ENCODE data around the gene TTBK1.

The TTBK1 gene

GRCh38 chr6:43254138-43254817 lies 11.0 kb downstream of the TTBK1 start:
- no peak overlapping the region for H3K4me3 ChIP-seq (ENCODE audit: low read length)
- no peak for TF ChIP-seq CTCF (conservative IDR thresholded peaks at IDR 0.05; ENCODE audit: low read depth, low read length)
- no peak for DNase-seq (ENCODE audit: low read depth)

DNA sequence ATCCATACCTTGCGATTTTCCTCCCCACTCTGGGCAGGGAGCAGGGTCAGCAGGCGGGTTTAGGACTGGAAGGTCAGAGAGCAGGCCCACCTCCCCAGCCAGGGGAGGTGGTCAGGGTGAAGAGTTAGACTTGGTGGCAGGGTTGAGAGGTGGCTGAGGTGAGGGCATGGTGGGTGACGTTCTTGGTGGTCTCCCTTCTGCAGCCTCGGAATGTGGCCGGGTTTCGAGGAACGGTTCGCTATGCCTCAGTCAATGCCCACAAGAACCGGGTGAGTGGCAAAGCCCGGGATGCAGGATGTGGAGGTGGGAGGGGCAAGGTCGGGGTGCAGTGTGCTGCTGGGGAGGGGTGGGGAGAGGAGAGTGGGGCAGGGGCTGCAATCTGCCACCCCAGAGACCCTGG lies 11.6 kb downstream of the TTBK1 start:
- no peak for DNase-seq (ENCODE audit: low read depth)
- no peak overlapping the region for H3K4me3 ChIP-seq (ENCODE audit: low read length)
- TF ChIP-seq CTCF (conservative IDR thresholded peaks at IDR 0.05; ENCODE audit: low read depth, low read length), result no peak

GRCh38 chr6:43255408-43256054 lies 12.2 kb downstream of the TTBK1 start:
- no peak overlapping the region for H3K4me3 ChIP-seq (ENCODE audit: low read length)
- DNase-seq (ENCODE audit: low read depth), result no peak
- no peak for TF ChIP-seq CTCF (conservative IDR thresholded peaks at IDR 0.05; ENCODE audit: low read depth, low read length)

- TF ChIP-seq CTCF (conservative IDR thresholded peaks at IDR 0.05; ENCODE audit: low read depth, low read length), result no peak
- no peak overlapping the region for H3K4me3 ChIP-seq (ENCODE audit: low read length)
- DNase-seq (ENCODE audit: low read depth), result no peak
Observed at GRCh38 chr6:43256670-43257366, 13.5 kb downstream of the TTBK1 start.

DNA sequence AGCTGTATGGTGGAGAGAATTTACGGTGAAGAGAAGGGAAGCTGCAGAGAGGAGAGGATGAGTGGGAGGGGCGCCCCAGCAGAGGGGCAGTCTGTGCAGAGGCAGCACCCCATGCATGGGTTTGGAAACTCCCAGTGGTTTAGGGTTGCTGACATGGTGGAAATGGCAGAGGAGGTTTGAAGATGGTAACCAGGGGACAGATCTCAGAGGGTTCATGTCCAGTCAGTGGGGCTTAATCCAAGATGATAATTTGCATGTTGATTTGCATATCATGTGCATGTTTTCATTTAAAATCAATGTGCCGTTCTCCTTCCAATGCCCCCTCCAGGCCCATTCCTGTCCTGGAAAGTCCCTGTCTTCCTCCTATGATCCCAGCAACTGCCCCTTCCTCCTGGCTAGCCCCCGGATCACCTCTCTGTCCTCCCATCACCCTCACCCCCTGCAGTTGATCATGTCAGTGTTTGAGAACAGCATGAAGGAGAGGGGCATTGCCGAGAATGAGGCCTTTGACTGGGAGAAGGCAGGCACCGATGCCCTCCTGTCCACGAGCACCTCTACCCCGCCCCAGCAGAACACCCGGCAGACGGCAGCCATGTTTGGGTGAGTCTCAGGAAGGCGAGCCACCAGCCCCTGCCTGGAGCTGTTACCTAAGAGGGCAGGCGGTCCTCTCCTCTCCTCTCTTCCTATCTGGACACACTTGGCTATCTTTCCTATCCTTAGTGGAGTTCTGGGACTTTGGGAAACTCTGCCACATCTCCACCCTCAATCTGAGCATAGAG lies 14.3 kb downstream of the TTBK1 start:
- TF ChIP-seq CTCF (conservative IDR thresholded peaks at IDR 0.05; ENCODE audit: low read depth, low read length), result no peak
- no peak overlapping the region for H3K4me3 ChIP-seq (ENCODE audit: low read length)
- DNase-seq (ENCODE audit: low read depth), result no peak

DNA sequence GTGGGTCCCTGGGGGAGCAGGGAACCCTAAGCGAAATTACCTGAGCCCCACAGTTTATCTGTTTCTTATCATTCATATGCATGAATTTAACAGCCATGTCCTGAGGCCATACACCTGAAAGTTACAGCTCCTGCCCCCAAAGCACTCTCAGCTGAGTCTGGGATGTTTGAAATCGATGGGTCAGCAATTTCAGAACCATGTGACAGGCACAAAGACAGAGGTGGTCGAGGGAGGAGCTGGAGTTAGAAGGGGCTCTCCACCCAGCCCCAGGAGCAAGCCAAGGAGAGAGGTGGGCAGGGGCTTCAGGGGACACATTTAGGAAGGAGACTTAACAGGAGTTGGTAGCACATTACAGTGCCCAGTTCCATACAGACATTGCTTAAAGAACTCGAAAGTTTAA lies 14.9 kb downstream of the TTBK1 start:
- H3K4me3 ChIP-seq (ENCODE audit: low read length), result no peak overlapping the region
- TF ChIP-seq CTCF (conservative IDR thresholded peaks at IDR 0.05; ENCODE audit: low read depth, low read length), result no peak
- DNase-seq (ENCODE audit: low read depth), result no peak

All from retinal pigment epithelial cell (primary cell).